H1 (cell line): ENCODE results near the gene PNCK. TPM values are rescaled to one million over a fixed set of nuclear protein-coding genes. Genes with fewer than 3 reads are reported as not detected.

Experiments
- CTCF ChIA-PET: fragments of 300-600 bp; sonication (Branson Sonifier 250); formaldehyde crosslinking; loops from one replicate; lab custom pipeline; 2021; ENCODE audit not compliant: partially characterized antibody; lab: Charles Lee
- POLR2A ChIA-PET: fragments of 300-600 bp; sonication (Branson Sonifier 250); formaldehyde crosslinking; loops from one replicate; lab custom pipeline; 2021; ENCODE audit warnings: inconsistent platforms; ENCODE audit not compliant: partially characterized antibody; lab: Charles Lee
- DNase-seq, 2 experiments: peaks; one replicate each; pipeline versions ENCODE4 v3.0.0 to v3.0.0-alpha.2; 2010 to 2022; ENCODE audit warnings: low spot score in 2 of 2, low read depth in 1 of 2, mixed read lengths in 1 of 2
- FAIRE-seq: peaks from 2 replicates; lab custom pipeline; 2011; peaks lifted over from hg19 to GRCh38; lab: Jason Lieb, UNC
- H2AFZ ChIP-seq: 2 replicates; pipeline ENCODE4 v1.8.1; 2012; ENCODE audit warnings: low read length, inconsistent platforms
- H2AK5ac ChIP-seq: 2 replicates; pipeline ENCODE4 v1.6.1; 2013; ENCODE audit warnings: low read depth, low read length
- H2BK120ac ChIP-seq: replicated peaks from 2 replicates; pipeline ENCODE3; 2013; ENCODE audit warnings: low read depth, low read length, inconsistent platforms
- H2BK12ac ChIP-seq: 2 replicates; pipeline ENCODE4 v1.6.1; 2013; ENCODE audit warnings: low read depth, low read length
- H2BK15ac ChIP-seq: 2 replicates; pipeline ENCODE4 v1.6.1; 2013; ENCODE audit warnings: low read length
- H2BK20ac ChIP-seq: 2 replicates; pipeline ENCODE4 v1.6.1; 2013; ENCODE audit warnings: low read length
- H2BK5ac ChIP-seq: 2 replicates; pipeline ENCODE4 v1.6.1; 2013; ENCODE audit warnings: low read depth, low read length
- H3K14ac ChIP-seq: 2 replicates; pipeline ENCODE4 v1.6.1; 2013; ENCODE audit warnings: inconsistent platforms; ENCODE audit not compliant: insufficient read length
- H3K18ac ChIP-seq: 2 replicates; pipeline ENCODE4 v1.6.1; 2013; ENCODE audit warnings: low read length; ENCODE audit errors: extremely low read depth
- H3K23ac ChIP-seq: 2 replicates; pipeline ENCODE4 v1.6.1; 2013; ENCODE audit warnings: inconsistent platforms; ENCODE audit not compliant: insufficient read length
- H3K23me2 ChIP-seq: 2 replicates; pipeline ENCODE4 v1.6.1; 2013; ENCODE audit warnings: low read depth, low read length
- H3K27ac ChIP-seq: 2 replicates; pipeline ENCODE4 v1.6.1; 2011; ENCODE audit warnings: low read depth, low read length, inconsistent platforms
- H3K27me3 ChIP-seq, 4 experiments: replicated peaks in 1 of 4; 1 replicate in 1 of 4; 2 replicates in 3 of 4; pipeline versions ENCODE4 v1.6.1 to v1.8.1; 2011 to 2013; ENCODE audit warnings: low read length in 3 of 4, mild to moderate bottlenecking in 3 of 4, inconsistent platforms in 2 of 4, mixed read lengths in 2 of 4, moderate library complexity in 1 of 4; ENCODE audit not compliant: control insufficient read depth in 3 of 4, insufficient read depth in 3 of 4; ENCODE audit errors: extremely low read depth in 1 of 4
- H3K36me3 ChIP-seq, 4 experiments: 2 replicates each; pipeline versions ENCODE4 v1.6.1 to v1.8.1; 2011 to 2013; ENCODE audit warnings: mild to moderate bottlenecking in 4 of 4, low read length in 3 of 4, moderate library complexity in 2 of 4, control low read depth in 1 of 4, inconsistent platforms in 1 of 4; ENCODE audit not compliant: insufficient read depth in 4 of 4, control insufficient read depth in 2 of 4
- H3K4ac ChIP-seq: replicated peaks from 2 replicates; pipeline ENCODE3; 2013; ENCODE audit warnings: low read length, low read depth, mixed read lengths, inconsistent platforms; ENCODE audit not compliant: insufficient read length
- H3K4me1 ChIP-seq, 4 experiments: replicated peaks in 1 of 4; 1 replicate in 1 of 4; 2 replicates in 3 of 4; pipeline versions ENCODE4 v1.6.1 to v1.8.1; 2011 to 2013; ENCODE audit warnings: low read length in 3 of 4, inconsistent platforms in 2 of 4, mixed read lengths in 1 of 4; ENCODE audit not compliant: insufficient read depth in 4 of 4, control insufficient read depth in 3 of 4
- H3K4me2 ChIP-seq, 2 experiments: 2 replicates each; pipeline versions ENCODE4 v1.6.1 to v1.8.1; 2011 to 2013; ENCODE audit warnings: low read depth in 2 of 2, low read length in 2 of 2, control low read depth in 1 of 2, inconsistent platforms in 1 of 2, mild to moderate bottlenecking in 1 of 2; ENCODE audit not compliant: insufficient read depth in 1 of 2
- H3K4me3 ChIP-seq, 4 experiments: fragments of 200-600, 300-600 bp in 1 of 4; sonication (generic), shearing (Covaris generic), sonication (Bioruptor Twin) in 1 of 4; 2 replicates each; pipeline versions ENCODE4 v1.5.1 to v1.8.1; 2011 to 2016; ENCODE audit warnings: low read length in 4 of 4, low read depth in 3 of 4, control low read depth in 2 of 4, inconsistent platforms in 2 of 4, mild to moderate bottlenecking in 2 of 4, mixed read lengths in 1 of 4, moderate library complexity in 1 of 4; ENCODE audit not compliant: insufficient read depth in 2 of 4; ENCODE audit errors: extremely low read depth in 1 of 4
- H3K56ac ChIP-seq: replicated peaks from 2 replicates; pipeline ENCODE3; 2013; ENCODE audit warnings: low read depth, mild to moderate bottlenecking, mixed read lengths, low read length, inconsistent platforms; ENCODE audit not compliant: insufficient read length
- H3K79me1 ChIP-seq: 2 replicates; pipeline ENCODE4 v1.6.1; 2013; ENCODE audit warnings: low read depth, low read length, control low read depth
- H3K79me2 ChIP-seq, 2 experiments: 2 replicates each; pipeline versions ENCODE4 v1.6.1 to v1.8.1; 2012 to 2013; ENCODE audit warnings: low read length in 2 of 2, mild to moderate bottlenecking in 2 of 2, inconsistent platforms in 1 of 2; ENCODE audit not compliant: insufficient read depth in 2 of 2, control insufficient read depth in 1 of 2
- H3K9ac ChIP-seq, 4 experiments: replicated peaks in 1 of 4; 1 replicate in 1 of 4; 2 replicates in 3 of 4; pipeline versions ENCODE4 v1.6.1 to v1.8.1; 2011 to 2013; ENCODE audit warnings: low read depth in 3 of 4, low read length in 3 of 4, control low read depth in 2 of 4, mild to moderate bottlenecking in 2 of 4, moderate library complexity in 2 of 4, inconsistent platforms in 1 of 4; ENCODE audit errors: extremely low read depth in 1 of 4
- H3K9me3 ChIP-seq, 2 experiments: 2 replicates each; pipeline versions ENCODE4 v1.6.1 to v1.8.1; 2012 to 2013; ENCODE audit warnings: mild to moderate bottlenecking in 2 of 2, moderate library complexity in 2 of 2, control low read depth in 1 of 2, inconsistent platforms in 1 of 2, low read depth in 1 of 2, low read length in 1 of 2, mixed read lengths in 1 of 2; ENCODE audit not compliant: insufficient read depth in 2 of 2
- H4K20me1 ChIP-seq, 2 experiments: replicated peaks in 1 of 2; 2 replicates each; pipeline versions ENCODE3 to v1.8.1; 2011 to 2013; ENCODE audit warnings: inconsistent platforms in 2 of 2, low read length in 2 of 2, mild to moderate bottlenecking in 1 of 2; ENCODE audit not compliant: insufficient read depth in 2 of 2, control insufficient read depth in 1 of 2
- H4K5ac ChIP-seq: 2 replicates; pipeline ENCODE4 v1.6.1; 2013; ENCODE audit warnings: low read length, low read depth, mixed read lengths, inconsistent platforms; ENCODE audit not compliant: insufficient read length
- H4K8ac ChIP-seq: 2 replicates; pipeline ENCODE4 v1.8.0; 2013; ENCODE audit warnings: mild to moderate bottlenecking, moderate library complexity, low read length, inconsistent platforms; ENCODE audit not compliant: insufficient read depth; ENCODE audit errors: extremely low read depth
- H4K91ac ChIP-seq: replicated peaks from 2 replicates; pipeline ENCODE3; 2013; ENCODE audit warnings: low read length, mixed read lengths, inconsistent platforms; ENCODE audit not compliant: insufficient read length
- ASH2L ChIP-seq: fragments of 200-600, 300-600 bp; sonication (generic); IDR thresholded peaks from one replicate; pipeline ENCODE4 v1.7.1; 2017; ENCODE audit warnings: low read length
- BACH1 ChIP-seq: IDR thresholded peaks from 2 replicates; pipeline ENCODE4 v1.6.1; 2012; ENCODE audit warnings: low read length, improper control_type of control experiment
- BCL11A ChIP-seq, 2 experiments: IDR thresholded peaks; one replicate each; pipeline ENCODE4 v1.6.1; 2011; ENCODE audit warnings: low read depth in 2 of 2, low read length in 2 of 2, mild to moderate bottlenecking in 2 of 2
- CREB1 ChIP-seq: IDR thresholded peaks from 2 replicates; pipeline ENCODE4 v1.6.1; 2012; ENCODE audit warnings: inconsistent platforms
- JUND ChIP-seq: IDR thresholded peaks from 2 replicates; pipeline ENCODE4 v1.6.1; 2011; ENCODE audit warnings: mild to moderate bottlenecking, improper control_type of control experiment, low read length
- POU5F1 ChIP-seq: IDR thresholded peaks from 2 replicates; pipeline ENCODE4 v1.6.1; 2011; ENCODE audit warnings: low read depth, mild to moderate bottlenecking, low read length, moderate library complexity
- TEAD4 ChIP-seq: IDR thresholded peaks from 2 replicates; pipeline ENCODE4 v1.6.1; 2012; ENCODE audit warnings: low read depth, low read length, inconsistent platforms, mixed read lengths
- ZNF274 ChIP-seq: IDR thresholded peaks from 2 replicates; pipeline ENCODE4 v1.7.0; 2012; ENCODE audit warnings: low read length, borderline replicate concordance; ENCODE audit errors: extremely low read depth
- WGBS, 2 experiments: shearing (Covaris generic) in 1 of 2; methylation state at CpG; one replicate each; pipeline versions ENCODE4 v1.1.6 to v1.1.7; 2013 to 2015; ENCODE audit warnings: low lambda C conversion rate in 2 of 2, mixed read lengths in 2 of 2, inconsistent platforms in 1 of 2, low coverage in 1 of 2, missing lambda C conversion rate in 1 of 2; ENCODE audit not compliant: insufficient replicate concordance in 2 of 2, insufficient coverage in 1 of 2, insufficient read length in 1 of 2; ENCODE audit errors: extremely low coverage in 1 of 2, missing lambda C conversion rate in 1 of 2; 5-methylcytosine and 5-hydroxymethylcytosine counted together
- polyA plus RNA-seq, 7 experiments: library from polyadenylated mRNA; depleted of rRNA in 3 of 7; stranded (reverse) in 5 of 7; unstranded in 2 of 7; fragments of >200 nt in 5 of 7; fragments of 200-250 nt in 2 of 7; gene quantifications; 1 replicate in 5 of 7; 2 replicates in 1 of 7; 4 replicates in 1 of 7; pipeline versions ENCODE4 v1.2.1 to v1.2.3, GENCODE V29; 2011 to 2013; ENCODE audit warnings: missing spikeins in 2 of 7, mixed read lengths in 2 of 7
- total RNA-seq: library from RNA; stranded (reverse); fragmentation: NEBNext Ultra II Directional; extraction: Animal tissue kit (Norgen Biotek cat#: 25700); gene quantifications from 2 replicates; pipeline ENCODE4 v1.2.1, GENCODE V29; 2021
- TF ChIP-seq, protein P1 (sequence below), 3 experiments: IDR thresholded peaks; 1 replicate in 2 of 3; 2 replicates in 1 of 3; pipeline versions ENCODE4 v1.5.1 to v1.6.1; 2011; ENCODE audit warnings: low read length in 3 of 3, mild to moderate bottlenecking in 3 of 3, inconsistent platforms in 2 of 3, low read depth in 1 of 3, moderate library complexity in 1 of 3; ENCODE audit not compliant: insufficient read depth in 1 of 3; ENCODE audit errors: control extremely low read depth in 1 of 3
- TF ChIP-seq, protein P2 (sequence below): IDR thresholded peaks from 2 replicates; pipeline ENCODE4 v1.6.1; 2011; ENCODE audit warnings: low read length, improper control_type of control experiment

The PNCK gene
- total and polyA plus RNA-seq, 2 of the 8 experiments (the other 6 are each of a cell fraction or from before 2014, with no cell fraction given) = 6.2 to 6.3 TPM

DNA sequence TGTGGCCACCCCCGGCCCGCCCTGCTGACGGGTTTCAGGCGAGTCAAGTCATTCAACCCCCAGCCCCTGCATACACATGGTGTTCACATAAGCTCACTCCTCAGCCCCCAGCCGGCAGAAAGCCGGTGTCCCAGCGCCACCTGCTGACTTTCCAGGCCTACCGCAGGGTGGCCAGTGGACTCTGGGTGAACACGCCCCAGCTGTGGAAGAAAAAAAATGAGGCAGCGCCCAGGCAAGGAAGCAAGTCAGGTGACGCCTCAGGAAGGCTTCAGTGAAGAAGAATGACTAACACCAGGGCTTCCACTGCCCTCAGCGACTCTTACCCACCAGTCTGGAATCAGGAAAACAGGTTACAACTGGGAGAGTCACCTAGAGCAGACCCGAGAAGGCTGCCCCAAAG, 34.8 kb upstream of the PNCK start:
- POLR2A ChIA-PET = interaction anchor here (0.9 to 2.5 kb wide), 4 partner anchors 9 to 16 kb away, joined by 4 to 11 read pairs (median 6); no protein-coding TSS in a partner anchor
- no peak for TF ChIP-seq BCL11A (IDR thresholded peaks at IDR 0.05; ENCODE audit: low read depth in 2 of 2, low read length in 2 of 2)
- no peak for TF ChIP-seq POU5F1
- TF ChIP-seq, protein P1, sequence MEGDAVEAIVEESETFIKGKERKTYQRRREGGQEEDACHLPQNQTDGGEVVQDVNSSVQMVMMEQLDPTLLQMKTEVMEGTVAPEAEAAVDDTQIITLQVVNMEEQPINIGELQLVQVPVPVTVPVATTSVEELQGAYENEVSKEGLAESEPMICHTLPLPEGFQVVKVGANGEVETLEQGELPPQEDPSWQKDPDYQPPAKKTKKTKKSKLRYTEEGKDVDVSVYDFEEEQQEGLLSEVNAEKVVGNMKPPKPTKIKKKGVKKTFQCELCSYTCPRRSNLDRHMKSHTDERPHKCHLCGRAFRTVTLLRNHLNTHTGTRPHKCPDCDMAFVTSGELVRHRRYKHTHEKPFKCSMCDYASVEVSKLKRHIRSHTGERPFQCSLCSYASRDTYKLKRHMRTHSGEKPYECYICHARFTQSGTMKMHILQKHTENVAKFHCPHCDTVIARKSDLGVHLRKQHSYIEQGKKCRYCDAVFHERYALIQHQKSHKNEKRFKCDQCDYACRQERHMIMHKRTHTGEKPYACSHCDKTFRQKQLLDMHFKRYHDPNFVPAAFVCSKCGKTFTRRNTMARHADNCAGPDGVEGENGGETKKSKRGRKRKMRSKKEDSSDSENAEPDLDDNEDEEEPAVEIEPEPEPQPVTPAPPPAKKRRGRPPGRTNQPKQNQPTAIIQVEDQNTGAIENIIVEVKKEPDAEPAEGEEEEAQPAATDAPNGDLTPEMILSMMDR (IDR thresholded peaks at IDR 0.05; ENCODE audit: control extremely low read depth in 1 of 3, insufficient read depth in 1 of 3, low read depth in 1 of 3, low read length in 3 of 3) = peak in 2 of 3 experiments; percentile 59 to 64; a peak in 3 of 4 replicates
- no peak for TF ChIP-seq TEAD4
- TF ChIP-seq JUND = no peak
- TF ChIP-seq ZNF274 = no peak
- TF ChIP-seq, protein P2, sequence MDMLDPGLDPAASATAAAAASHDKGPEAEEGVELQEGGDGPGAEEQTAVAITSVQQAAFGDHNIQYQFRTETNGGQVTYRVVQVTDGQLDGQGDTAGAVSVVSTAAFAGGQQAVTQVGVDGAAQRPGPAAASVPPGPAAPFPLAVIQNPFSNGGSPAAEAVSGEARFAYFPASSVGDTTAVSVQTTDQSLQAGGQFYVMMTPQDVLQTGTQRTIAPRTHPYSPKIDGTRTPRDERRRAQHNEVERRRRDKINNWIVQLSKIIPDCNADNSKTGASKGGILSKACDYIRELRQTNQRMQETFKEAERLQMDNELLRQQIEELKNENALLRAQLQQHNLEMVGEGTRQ = no peak
- TF ChIP-seq ASH2L = no peak
- no peak for TF ChIP-seq BACH1
- no peak for TF ChIP-seq CREB1

More for the DNA sequence above, 34.8 kb upstream of the PNCK start:
- Histone ChIP-seq H3K23ac (no peak overlapping the region), H3K56ac (no peak overlapping the region), H3K4ac (no peak overlapping the region), H3K4me1 (peaks cover 0 to 2% (median 0%) of the 10 kb centered on the region in 4 experiments; a peak in 3 of 7 replicates), H3K23me2 (no peaks in the 10 kb centered on the region), H3K14ac (no peak overlapping the region), H3K79me2 (no peaks in the 10 kb centered on the region), H4K20me1 (no peaks in the 10 kb centered on the region), H4K5ac (no peak overlapping the region), H2BK20ac (no peak overlapping the region), H3K9me3 (no peaks in the 10 kb centered on the region), H3K27ac (no peak overlapping the region), H2BK12ac (no peak overlapping the region), H3K9ac (no peak overlapping the region), H2BK5ac (no peak overlapping the region), H2BK120ac (no peak overlapping the region), H3K18ac (no peak overlapping the region), H3K36me3 (peaks cover 0 to 11% (median 6%) of the 10 kb centered on the region in 4 experiments; a peak in 6 of 8 replicates), H3K27me3 (no peaks in the 10 kb centered on the region), H2AK5ac (no peak overlapping the region), H2AFZ (no peak overlapping the region), H4K91ac (no peak overlapping the region), H2BK15ac (no peak overlapping the region), H4K8ac (no peak overlapping the region), H3K4me2 (no peak overlapping the region), H3K4me3 (no peak overlapping the region), H3K79me1 (no peaks in the 10 kb centered on the region)
- peak in 1 of 2 experiments; percentile 67 for DNase-seq
- no peak for FAIRE-seq
- 51% methylated on average over 10 of the region's 13 CpGs; no CpG with 5 or more reads in 1 of the 2 experiments for WGBS, 2 experiments
- CTCF ChIA-PET = interaction anchor here (0.8 to 3.6 kb wide), 17 partner anchors 8 to 169 kb away, joined by 3 to 10 read pairs (median 5); partner anchors contain the start of genes BCAP31 and SLC6A8
